ENCODE data around the gene CCDC183.

CCDC183 gene

DNA sequence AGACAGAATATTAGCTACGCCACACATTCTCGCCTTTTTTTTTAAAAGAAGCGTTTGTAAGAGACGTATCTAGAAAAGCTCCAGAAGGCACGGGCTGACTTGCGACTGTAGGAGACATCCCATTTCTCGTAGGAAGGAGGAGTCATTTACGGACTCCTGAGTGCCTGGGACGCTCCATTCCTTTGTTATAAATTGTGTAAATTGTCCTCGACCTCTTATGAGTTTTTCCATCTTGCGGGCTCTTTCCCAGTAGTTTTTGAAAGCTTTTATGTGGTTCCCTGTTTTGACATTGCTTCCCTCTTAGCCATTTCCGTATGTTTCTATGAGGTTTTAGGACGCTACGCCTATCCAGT lies 12.6 kb downstream of the CCDC183 start:
- H3K79me2 ChIP-seq (ENCODE audit: insufficient read depth, low read length), result peaks cover 35% of the 10 kb centered on the region
- no peak overlapping the region for H2AFZ ChIP-seq (ENCODE audit: low read length)
- peak overlapping the region; percentile 98 for H3K9ac ChIP-seq (ENCODE audit: low read length)
- peaks cover 31% of the 10 kb centered on the region for H3K4me1 ChIP-seq (ENCODE audit: insufficient read depth, low read length, severe bottlenecking)
- H3K9me3 ChIP-seq (ENCODE audit: low read length), result no peaks in the 10 kb centered on the region
- no peaks in the 10 kb centered on the region for H4K20me1 ChIP-seq (ENCODE audit: insufficient read depth, low read length)
- H3F3A ChIP-seq (ENCODE audit: insufficient read depth, low read length), result no peaks in the 10 kb centered on the region
- H3K27ac ChIP-seq (ENCODE audit: low read depth, low read length, poor library complexity, severe bottlenecking), result peak overlapping the region; percentile 39
- peak overlapping the region; percentile 97 for H3K4me3 ChIP-seq (ENCODE audit: low read depth, low read length, poor library complexity, severe bottlenecking)
- peaks cover 48% of the 10 kb centered on the region for H3K36me3 ChIP-seq (ENCODE audit: insufficient read depth, low read length)
- H3K4me2 ChIP-seq (ENCODE audit: low read length), result peak overlapping the region; percentile 96
- H3K27me3 ChIP-seq (ENCODE audit: insufficient read depth, low read length), result no peaks in the 10 kb centered on the region
- H3K9me2 ChIP-seq (ENCODE audit: low read depth, low read length), result no peaks in the 10 kb centered on the region
- TF ChIP-seq CTCF (IDR thresholded peaks at IDR 0.05; ENCODE audit: low read length), result no peak

- no peak overlapping the region for H3K4me3 ChIP-seq (ENCODE audit: low read depth, low read length, poor library complexity, severe bottlenecking)
- H3K36me3 ChIP-seq (ENCODE audit: insufficient read depth, low read length), result peaks cover 51% of the 10 kb centered on the region
- no peaks in the 10 kb centered on the region for H4K20me1 ChIP-seq (ENCODE audit: insufficient read depth, low read length)
- no peaks in the 10 kb centered on the region for H3F3A ChIP-seq (ENCODE audit: insufficient read depth, low read length)
- H3K4me1 ChIP-seq (ENCODE audit: insufficient read depth, low read length, severe bottlenecking), result peaks cover 6% of the 10 kb centered on the region
- no peaks in the 10 kb centered on the region for H3K9me2 ChIP-seq (ENCODE audit: low read depth, low read length)
- H3K27ac ChIP-seq (ENCODE audit: low read depth, low read length, poor library complexity, severe bottlenecking), result no peak overlapping the region
- H3K27me3 ChIP-seq (ENCODE audit: insufficient read depth, low read length), result no peaks in the 10 kb centered on the region
- no peak overlapping the region for H3K4me2 ChIP-seq (ENCODE audit: low read length)
- no peaks in the 10 kb centered on the region for H3K9me3 ChIP-seq (ENCODE audit: low read length)
- no peak overlapping the region for H2AFZ ChIP-seq (ENCODE audit: low read length)
- TF ChIP-seq CTCF (IDR thresholded peaks at IDR 0.05; ENCODE audit: low read length), result no peak
- no peak for TF ChIP-seq EZH2 (IDR thresholded peaks at IDR 0.05; ENCODE audit: borderline replicate concordance, low read length)
- H3K79me2 ChIP-seq (ENCODE audit: insufficient read depth, low read length), result peaks cover 33% of the 10 kb centered on the region
- no peak overlapping the region for H3K9ac ChIP-seq (ENCODE audit: low read length)
Observed at GRCh38 chr9:136814725-136815421, 18.7 kb downstream of the CCDC183 start.

GRCh38 chr9:136815422-136815782 lies 19.3 kb downstream of the CCDC183 start:
- no peaks in the 10 kb centered on the region for H3K9me2 ChIP-seq (ENCODE audit: low read depth, low read length)
- H3K27me3 ChIP-seq (ENCODE audit: insufficient read depth, low read length), result no peaks in the 10 kb centered on the region
- no peak overlapping the region for H2AFZ ChIP-seq (ENCODE audit: low read length)
- H3K4me2 ChIP-seq (ENCODE audit: low read length), result no peak overlapping the region
- no peaks in the 10 kb centered on the region for H3K9me3 ChIP-seq (ENCODE audit: low read length)
- no peak overlapping the region for H3K9ac ChIP-seq (ENCODE audit: low read length)
- peaks cover under 1% of the 10 kb centered on the region for H3K4me1 ChIP-seq (ENCODE audit: insufficient read depth, low read length, severe bottlenecking)
- H3K79me2 ChIP-seq (ENCODE audit: insufficient read depth, low read length), result peaks cover 28% of the 10 kb centered on the region; the same call in 1 of the 2 replicates
- no peak overlapping the region for H3K4me3 ChIP-seq (ENCODE audit: low read depth, low read length, poor library complexity, severe bottlenecking)
- H3K27ac ChIP-seq (ENCODE audit: low read depth, low read length, poor library complexity, severe bottlenecking), result no peak overlapping the region
- no peaks in the 10 kb centered on the region for H3F3A ChIP-seq (ENCODE audit: insufficient read depth, low read length)
- H3K36me3 ChIP-seq (ENCODE audit: insufficient read depth, low read length), result peaks cover 46% of the 10 kb centered on the region
- H4K20me1 ChIP-seq (ENCODE audit: insufficient read depth, low read length), result no peaks in the 10 kb centered on the region
- TF ChIP-seq CTCF (IDR thresholded peaks at IDR 0.05; ENCODE audit: low read length), result no peak
- no peak for TF ChIP-seq EZH2 (IDR thresholded peaks at IDR 0.05; ENCODE audit: borderline replicate concordance, low read length)
